HG02798 (cell line): Measurements from ENCODE around the gene F10.
"Not testable (repeated sequence)": the region's sequence is repeated elsewhere in the genome, so short reads cannot be mapped to it uniquely, and the experiment has no call there.

Experiments used
- ATAC-seq: cut with Tn5 transposase; IDR thresholded peaks from one replicate; pipeline ENCODE4 v1.9.1; 2021; ENCODE audit warnings: mild to moderate bottlenecking; ENCODE audit not compliant: unreplicated experiment, poor library complexity

Gene F10

DNA sequence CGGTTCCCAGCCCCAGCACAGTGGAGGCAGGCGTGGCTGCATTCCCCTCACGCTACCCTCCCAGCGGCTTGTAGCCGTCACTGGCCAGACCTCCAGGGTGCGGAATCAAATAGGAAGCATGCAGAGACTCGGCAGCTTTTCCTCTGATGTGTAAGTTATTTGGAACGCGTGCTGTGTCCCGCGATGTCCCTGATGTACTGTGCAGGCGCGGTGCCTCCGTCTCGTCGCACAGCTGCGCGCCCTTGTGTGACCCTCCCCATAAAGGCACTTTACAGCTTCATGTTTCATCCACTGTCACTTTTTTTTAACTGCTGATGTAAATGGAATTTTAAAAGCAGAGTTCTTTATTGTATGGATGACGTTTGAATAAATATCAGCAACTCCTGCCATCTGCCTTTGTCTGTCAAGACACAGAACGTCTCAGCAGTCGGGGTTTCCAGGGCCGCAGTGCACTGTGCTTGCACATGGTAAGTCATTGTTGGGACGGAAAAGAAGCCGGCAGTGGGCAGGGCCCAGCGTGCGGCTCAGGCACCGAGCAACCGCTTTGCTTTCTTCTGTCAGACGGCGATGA is 24.4 kb upstream of the F10 start:
- ATAC-seq = no peak

DNA sequence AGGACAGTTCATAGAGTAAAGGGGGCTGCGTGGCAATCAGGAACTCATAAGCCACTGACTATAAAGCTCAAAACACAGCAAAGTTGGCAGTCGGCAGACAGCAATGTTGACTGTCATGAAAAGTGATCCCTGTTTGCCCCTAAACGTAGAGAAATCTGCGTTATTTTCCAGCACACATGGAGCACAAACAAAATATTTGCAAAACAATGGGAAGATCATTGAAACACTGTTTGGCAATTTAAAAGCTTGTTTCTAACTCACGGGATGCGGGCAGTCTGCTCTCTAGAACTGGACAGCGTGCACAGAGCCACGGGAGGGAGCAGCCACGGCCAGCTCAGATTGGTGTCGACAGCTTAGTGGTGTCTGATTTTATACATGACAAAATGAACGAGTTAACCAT is 23.5 kb upstream of the F10 start:
- ATAC-seq = no peak

DNA sequence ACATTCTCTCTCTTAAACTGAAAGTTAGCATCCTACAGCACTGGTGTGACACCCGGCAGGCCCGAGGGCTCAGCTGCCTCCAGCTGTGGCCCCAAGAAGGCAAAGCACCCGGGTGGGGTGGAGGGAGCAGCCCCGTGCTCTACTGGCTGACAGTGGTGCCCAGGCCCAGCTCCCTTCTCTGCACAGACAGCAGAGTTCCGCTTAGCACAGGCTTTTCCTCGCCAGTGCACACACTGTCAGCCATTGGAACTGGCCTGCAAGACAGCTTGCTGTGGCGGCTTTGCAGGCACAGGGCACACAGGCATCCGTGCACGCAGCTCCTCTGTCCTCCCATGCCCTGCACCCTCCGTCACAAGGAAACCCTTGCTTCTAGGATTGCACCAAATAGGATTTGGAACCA is 20.3 kb upstream of the F10 start:
- not testable (repeated sequence) for ATAC-seq

DNA sequence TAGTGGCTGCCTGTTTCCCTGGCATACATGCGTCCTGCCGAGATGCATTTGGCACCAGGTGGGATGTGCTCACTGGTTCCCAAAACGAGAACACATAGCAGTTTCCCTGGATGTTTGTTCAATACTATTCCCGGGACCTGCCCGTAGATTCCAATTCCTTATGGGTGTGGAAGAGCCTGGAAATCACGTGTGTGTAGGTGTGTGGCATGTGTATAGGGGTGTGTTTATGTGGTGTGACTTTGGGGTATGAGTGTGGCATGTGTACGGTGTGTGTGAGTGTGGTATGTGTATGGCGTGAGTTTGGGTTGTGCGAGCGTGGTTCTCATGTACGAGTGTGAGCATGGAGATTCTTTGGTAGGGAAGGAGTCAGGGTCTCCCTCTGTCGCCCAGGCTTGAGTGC is 19.9 kb upstream of the F10 start:
- no peak for ATAC-seq

DNA sequence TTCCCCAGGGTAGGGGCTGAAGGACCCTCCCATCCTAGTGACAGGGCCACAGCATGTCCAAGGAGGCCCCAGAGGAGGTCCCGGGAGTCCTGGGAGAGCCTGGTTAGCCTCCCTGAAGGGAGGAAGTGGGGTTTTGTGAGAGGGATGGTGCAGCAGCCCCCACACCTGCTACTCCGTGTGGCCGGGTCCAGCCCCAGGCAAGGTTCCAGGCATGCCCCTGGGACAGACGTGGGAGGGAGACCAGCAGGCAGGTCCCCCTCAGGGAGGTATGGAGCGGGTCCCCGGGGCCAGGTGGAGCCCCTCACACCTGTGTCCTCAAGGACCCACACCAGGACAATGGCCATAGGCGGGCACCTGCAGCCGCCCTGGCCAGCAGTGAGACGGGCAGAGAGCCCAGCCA is 19.0 kb upstream of the F10 start:
- ATAC-seq = no peak

DNA sequence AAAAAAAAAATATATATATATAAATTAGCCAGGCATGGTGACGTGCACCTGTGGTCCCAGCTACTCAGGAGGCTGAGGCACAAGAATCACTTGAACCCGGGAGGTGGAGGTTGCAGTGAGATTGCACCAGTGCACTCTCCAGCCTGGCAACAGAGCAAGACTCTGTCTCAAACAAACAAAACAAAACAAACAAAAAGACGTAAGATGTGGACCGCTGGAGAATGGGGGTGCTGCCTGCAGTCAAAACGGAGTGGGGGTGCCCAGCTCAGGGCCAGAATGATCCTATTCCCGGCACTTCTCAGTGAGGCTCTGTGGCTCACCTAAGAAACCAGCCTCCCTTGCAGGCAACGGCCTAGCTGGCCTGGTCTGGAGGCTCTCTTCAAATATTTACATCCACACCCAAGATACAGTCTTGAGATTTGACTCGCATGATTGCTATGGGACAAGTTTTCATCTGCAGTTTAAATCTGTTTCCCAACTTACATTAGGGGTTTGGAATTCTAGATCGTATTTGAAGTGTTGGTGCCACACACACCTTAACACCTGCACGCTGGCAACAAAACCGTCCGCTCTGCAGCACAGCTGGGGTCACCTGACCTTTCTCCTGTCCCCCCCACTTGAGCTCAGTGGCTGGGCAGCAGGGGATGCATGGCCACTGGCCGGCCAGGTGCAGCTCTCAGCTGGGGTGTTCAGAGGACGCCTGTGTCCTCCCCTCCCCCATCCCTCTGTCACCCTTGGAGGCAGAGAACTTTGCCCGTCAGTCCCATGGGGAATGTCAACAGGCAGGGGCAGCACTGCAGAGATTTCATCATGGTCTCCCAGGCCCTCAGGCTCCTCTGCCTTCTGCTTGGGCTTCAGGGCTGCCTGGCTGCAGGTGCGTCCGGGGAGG is 17.3 kb upstream of the F10 start, which contains the start of gene F7:
Gene F7 (plus strand): TSS at position 760 of the 889 bp plus-strand sequence. CDS start 51 bp downstream, at position 811.
- ATAC-seq = no peak

DNA sequence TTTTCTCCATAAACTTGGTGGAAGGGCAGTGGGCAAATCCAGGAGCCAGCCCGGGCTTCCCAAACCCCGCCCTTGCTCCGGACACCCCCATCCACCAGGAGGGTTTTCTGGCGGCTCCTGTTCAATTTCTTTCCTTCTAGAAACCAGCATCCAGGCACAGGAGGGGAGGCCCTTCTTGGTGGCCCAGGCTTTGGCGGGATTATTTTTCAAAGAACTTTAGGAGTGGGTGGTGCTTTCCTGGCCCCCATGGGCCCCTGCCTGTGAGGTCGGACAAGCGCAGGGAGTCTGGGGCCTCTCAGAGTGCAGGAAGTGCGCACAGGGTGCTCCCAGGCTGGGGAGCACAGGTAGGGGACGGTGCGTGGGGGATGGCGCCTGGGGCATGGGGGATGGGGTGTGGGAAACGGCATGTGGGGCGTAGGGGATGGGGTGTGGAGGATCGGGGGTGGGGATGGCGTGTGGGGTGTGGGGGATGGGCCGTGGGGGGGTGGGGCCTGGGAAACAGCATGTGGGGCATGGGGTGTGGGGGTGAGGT is 16.6 kb upstream of the F10 start:
- ATAC-seq = no peak

DNA sequence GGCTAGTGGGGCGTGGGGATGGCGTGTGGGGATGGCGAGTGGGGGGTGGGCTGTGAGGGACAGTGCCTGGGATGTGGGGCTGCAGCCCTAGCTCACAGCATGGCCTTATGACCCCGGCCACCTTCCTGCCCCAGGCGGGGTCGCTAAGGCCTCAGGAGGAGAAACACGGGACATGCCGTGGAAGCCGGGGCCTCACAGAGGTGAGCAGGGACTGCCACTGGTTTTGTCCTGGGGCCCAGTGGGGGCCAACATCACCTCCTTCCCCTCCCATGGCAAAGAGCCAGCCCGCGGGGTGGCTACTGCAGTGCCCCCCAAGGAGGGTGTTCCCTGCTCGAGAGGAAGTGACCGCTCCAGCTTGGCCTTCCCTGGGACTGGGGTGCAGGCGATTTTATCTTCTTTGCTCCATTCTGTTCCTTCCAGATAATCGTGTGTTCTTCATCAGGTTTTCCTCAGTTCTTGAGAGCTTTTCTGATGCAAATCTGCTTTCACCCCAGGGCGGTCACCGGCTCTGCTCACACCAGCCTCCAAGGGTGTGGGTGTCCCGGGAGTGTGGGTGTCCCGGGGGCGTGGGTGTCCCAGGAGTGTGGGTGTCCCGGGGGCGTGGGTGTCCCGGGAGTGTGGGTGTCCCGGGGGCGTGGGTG is 15.8 kb upstream of the F10 start:
- no peak for ATAC-seq

DNA sequence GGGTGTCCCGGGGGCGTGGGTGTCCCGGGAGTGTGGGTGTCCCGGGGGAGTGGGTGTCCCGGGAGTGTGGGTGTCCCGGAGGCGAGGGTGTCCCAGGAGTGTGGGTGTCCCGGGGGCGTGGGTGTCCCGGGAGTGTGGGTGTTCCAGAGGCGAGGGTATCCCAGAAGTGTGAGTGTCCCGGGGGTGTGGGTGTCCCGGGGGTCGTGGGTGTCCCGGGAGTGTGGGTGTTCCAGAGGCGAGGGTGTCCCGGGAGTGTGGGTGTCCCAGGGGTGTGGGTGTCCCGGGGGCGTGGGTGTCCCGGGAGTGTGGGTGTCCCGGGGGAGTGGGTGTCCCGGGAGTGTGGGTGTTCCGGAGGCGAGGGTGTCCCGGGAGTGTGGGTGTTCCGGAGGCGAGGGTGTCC is 14.1 kb upstream of the F10 start:
- ATAC-seq = not testable (repeated sequence)

GRCh38 chr13:113109151-113110047 is 13.2 kb upstream of the F10 start:
- no peak for ATAC-seq

GRCh38 chr13:113110048-113110851 is 12.3 kb upstream of the F10 start:
- no peak for ATAC-seq

- no peak for ATAC-seq
Observed at GRCh38 chr13:113110852-113111315, 11.7 kb upstream of the F10 start.

GRCh38 chr13:113111821-113112220 is 10.8 kb upstream of the F10 start:
- not testable (repeated sequence) for ATAC-seq

- ATAC-seq = not testable (repeated sequence)
Observed at GRCh38 chr13:113112475-113112874, 10.1 kb upstream of the F10 start.

- no peak for ATAC-seq
Observed at GRCh38 chr13:113112893-113113845, 9.4 kb upstream of the F10 start.

DNA sequence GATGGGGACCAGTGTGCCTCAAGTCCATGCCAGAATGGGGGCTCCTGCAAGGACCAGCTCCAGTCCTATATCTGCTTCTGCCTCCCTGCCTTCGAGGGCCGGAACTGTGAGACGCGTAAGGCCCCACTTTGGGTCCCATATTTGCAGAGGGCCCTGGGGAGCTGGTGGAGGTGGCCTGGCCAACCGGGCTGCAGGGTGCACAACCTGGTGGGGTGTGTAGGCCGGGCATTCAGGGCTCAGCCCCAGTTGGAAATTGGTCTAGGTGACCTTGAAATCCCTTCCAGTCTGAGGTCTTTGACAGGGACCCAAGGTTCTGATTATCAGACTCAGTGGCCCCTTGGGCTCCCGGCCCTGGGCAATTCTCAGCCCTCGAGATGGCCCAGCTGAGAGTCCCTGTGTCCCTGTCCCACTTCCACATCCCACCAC is 8.7 kb upstream of the F10 start:
- ATAC-seq = no peak

DNA sequence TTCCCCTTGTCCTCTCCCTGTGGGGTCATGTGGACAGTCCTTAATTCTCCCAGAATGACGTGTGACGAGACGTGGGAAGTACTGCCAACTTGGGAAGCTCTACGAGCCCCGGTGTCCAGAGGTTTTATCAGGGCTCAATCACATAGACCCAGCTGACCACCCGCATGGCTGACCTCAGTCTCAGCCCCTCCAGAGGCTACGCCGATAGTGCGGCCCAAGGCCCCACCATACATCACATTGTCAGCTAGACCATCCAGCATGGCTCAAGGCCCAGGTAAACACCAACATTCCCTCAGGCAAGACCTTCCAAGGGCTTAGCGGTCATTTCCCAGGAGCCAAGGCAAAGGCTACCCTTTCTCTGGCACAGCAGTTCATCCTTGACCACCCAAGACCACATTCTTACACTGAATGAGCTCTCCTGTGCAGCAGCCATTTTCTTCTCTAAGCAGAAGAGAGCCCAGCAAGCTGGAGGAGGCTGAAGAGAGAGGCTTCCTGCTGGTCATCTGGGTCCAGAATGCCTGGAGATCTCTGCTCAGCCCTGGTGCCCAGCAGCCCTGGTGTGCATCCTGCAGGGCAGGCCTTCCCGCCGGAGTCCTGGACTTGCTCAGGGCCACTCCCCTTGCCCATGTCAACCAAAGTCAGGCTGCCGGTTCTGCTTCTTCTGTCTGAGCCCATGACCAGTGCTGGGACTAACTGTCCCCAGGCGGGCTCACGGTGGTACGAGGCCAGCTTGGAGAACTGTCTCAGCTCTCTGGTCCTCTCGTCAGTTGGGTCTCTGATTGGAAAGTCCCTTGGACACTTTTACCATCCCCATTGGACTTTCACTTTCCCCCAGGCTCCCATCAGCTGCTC is 7.9 kb upstream of the F10 start:
- no peak for ATAC-seq
